GM12892 (cell line): ENCODE data around the gene AKAP8L.

Experiments used
- POLR2A ChIP-seq: IDR thresholded peaks from 2 replicates; pipeline ENCODE4 v1.6.1; 2011; ENCODE audit warnings: low read depth, low read length, control low read depth
- POLR2AphosphoS5 ChIP-seq: IDR thresholded peaks from 2 replicates; pipeline ENCODE4 v1.6.1; 2011; ENCODE audit warnings: low read depth, low read length, control low read depth
- TAF1 ChIP-seq: IDR thresholded peaks from 2 replicates; pipeline ENCODE4 v1.6.1; 2011; ENCODE audit warnings: low read depth, mild to moderate bottlenecking, control low read depth, low read length, borderline replicate concordance

DNA sequence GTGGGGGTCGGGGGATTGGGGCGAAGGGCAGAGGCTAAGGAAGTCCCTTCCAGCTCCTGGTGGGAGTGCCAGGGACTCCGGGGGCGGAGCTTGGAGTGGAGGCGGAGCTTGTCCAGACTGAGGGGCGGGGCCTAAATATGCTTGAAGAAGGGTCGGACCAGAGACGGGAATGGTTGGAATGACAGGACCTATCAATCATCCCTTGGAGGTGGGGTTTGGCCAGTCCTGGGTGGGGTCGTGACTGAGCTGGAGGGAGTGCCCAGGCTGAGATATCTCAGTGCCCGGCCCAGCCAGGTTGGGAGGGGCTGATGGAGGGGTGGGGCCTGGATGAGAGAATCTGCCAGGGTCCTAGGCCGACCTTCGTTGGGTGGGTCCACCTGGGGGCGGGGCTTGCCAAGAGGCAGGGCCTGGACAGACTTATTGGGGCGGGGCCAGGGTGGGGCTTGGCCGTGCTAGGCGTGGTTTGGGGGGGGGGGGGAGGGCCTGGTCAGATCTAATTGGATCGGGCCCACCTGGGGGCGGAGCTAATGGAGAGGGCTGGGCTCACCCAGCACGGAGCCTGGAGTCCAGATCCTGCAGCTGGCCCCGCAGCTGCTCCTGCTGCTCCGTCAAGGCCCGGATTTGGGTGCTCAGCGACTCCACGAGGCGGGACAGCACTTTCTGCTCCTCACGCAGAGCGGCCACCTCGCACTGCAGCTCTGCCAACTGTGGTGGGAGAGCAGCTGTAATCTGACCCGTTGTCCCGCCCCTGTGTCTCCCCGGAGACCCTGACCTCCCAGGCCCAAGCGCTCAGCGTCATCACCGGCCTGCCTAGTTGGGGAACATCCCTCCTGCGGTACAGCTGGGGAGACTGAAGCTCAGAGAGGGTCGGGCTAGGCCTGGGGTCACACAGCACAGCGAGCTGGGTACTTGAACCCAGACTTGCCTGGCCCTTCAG, 33.6 kb upstream of the AKAP8L start:
- TF ChIP-seq POLR2A (no peak), TAF1 (no peak), POLR2AphosphoS5 (no peak)
